HG03139 (cell line): ENCODE data around the gene LOC101059915.
"Not testable (repeated sequence)": the region's sequence is repeated elsewhere in the genome, so short reads cannot be mapped to it uniquely, and the experiment has no call there.

Experiments
- ATAC-seq: cut with Tn5 transposase; IDR thresholded peaks from one replicate; pipeline ENCODE4 v1.9.1; 2021; ENCODE audit not compliant: unreplicated experiment

Gene LOC101059915

GRCh38 chrX:71671043-71671780 lies 3.9 kb downstream of the LOC101059915 start:
- ATAC-seq, result no peak

GRCh38 chrX:71671938-71672337 lies 4.6 kb downstream of the LOC101059915 start:
- no peak for ATAC-seq

DNA sequence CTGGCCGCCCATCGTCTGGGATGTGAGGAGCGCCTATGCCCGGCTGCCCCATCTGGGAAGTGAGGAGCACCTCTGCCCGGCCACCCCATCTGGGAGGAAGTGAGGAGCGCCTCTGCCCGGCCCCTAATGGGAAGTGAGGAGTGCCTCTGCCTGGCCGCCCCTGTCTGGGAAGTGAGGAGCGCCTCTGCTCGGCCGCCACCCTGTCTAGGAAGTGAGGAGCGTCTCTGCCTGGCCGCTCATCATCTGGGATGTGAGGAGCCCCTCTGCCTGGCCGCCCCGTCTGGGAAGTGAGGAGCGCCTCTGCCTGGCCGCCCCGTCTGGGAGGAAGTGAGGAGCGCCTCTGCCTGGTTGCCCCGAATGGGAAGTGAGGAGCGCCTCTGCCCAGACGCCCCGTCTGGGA lies 8.3 kb downstream of the LOC101059915 start:
- not testable (repeated sequence) for ATAC-seq

DNA sequence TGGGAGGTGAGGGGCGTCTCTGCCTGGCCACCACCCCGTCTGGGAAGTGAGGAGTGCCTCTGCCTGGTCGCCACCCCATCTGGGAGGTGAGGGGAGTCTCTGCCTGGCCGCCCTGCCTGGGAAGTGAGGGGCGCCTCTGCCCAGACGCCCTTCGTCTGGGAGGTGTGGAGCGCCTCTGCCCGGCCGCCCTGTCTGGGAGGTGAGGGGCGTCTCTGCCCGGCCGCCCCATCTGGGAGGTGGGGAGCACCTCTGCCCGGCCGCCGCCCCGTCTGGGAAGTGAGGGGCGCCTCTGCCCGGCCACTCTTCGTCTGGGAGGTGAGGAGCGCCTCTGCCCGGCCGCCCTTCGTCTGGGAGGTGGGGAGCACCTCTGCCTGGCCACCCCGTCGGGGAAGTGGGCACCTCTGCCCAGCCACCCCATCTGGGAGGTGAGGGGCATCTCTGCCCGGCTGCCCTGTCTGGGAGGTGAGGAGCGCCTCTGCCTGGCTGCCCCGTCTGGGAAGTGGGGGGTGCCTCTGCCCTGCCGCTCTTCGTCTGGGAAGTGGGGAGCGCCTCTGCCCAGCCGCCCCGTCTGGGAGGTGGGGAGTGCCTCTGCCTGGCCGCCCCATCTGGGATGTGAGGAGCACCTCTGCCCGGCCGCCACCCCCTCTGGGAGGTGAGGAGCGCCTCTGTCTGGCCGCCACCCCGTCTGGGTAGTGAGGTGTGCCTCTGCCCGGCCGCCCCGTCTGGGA lies 8.9 kb downstream of the LOC101059915 start:
- not testable (repeated sequence) for ATAC-seq

DNA sequence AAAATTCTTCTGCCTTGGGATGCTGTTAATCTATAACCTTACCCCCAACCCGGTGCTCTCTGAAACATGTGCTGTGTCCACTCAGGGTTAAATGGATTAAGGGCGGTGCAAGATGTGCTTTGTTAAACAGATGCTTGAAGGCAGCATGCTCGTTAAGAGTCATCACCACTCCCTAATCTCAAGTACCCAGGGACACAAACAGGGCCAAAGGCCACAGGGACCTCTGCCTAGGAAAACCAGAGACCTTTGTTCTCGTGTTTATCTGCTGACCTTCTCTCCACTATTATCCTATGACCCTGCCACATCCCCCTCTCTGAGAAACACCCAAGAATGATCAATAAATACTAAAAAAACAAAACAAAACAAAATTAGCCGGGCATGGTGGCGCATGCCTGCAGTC lies 9.8 kb downstream of the LOC101059915 start:
- not testable (repeated sequence) for ATAC-seq

GRCh38 chrX:71679575-71680207 lies 12.3 kb downstream of the LOC101059915 start:
- ATAC-seq, result no peak

- not testable (repeated sequence) for ATAC-seq
These were observed 29.5 kb downstream of the LOC101059915 start for GRCh38 chrX:71696641-71697465.

DNA sequence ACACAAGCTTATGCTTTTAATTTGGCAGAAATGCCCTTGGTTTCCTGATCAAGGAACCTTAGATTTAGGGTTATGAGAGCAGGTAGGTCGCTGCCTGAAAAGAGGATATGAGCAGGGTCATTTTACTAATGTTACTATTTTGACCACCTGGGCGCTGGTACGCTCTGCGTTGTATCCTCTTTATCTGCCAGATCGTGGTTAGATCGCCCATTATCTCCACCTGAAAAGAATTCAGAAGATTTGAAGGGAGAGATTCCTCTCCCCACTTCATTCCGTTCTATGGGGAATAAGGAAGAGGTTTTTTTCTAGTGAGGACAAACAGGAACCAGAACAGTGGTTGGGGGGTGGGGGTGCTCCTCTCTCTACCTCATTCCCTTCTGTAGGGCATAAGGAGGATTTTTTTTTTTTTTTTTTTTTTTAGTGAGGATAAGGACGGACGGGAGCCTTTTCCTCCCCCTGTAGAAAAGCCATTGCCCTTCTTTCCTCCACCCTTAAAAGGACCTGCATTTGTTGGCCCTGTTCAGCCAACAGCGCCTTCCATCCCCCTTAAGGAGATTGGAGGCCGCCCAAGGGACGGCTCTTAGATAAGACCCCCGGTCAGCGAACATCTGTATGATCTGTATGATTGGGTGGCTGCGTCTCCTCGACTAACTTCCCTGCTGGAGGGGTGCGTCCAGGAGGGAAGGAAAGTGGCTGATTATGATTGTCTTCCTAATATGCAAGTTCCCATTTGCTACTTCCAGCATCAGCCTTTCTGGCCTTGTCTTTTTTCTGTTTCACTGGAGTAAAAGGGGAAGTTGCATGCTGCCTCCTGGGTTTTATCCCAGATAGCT lies 30.3 kb downstream of the LOC101059915 start:
- ATAC-seq, result not testable (repeated sequence)

GRCh38 chrX:71698299-71699022 lies 31.1 kb downstream of the LOC101059915 start:
- ATAC-seq, result not testable (repeated sequence)

GRCh38 chrX:71699023-71699344 lies 31.6 kb downstream of the LOC101059915 start:
- not testable (repeated sequence) for ATAC-seq

- ATAC-seq, result not testable (repeated sequence)
These were observed 35.5 kb downstream of the LOC101059915 start for GRCh38 chrX:71702853-71703252.

DNA sequence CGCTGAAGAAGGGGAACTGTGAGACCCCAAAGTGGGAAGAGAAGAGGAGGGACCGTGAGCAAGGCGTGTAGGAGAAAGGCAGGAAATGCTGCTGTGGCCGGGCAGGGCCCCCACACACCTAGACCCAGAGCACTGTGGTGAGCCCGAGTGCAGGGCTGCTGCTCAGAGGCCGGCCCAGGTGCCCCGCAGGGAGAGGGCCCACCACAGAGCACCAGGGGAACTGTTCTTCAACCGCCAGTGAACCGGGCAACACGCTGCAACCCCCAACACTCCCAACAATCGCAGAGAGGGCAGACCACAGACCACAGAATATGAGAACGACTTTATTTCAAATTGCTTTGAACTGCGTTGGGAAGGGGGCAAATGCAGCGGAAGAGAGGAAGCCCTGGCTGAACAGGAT lies 46.7 kb downstream of the LOC101059915 start:
- not testable (repeated sequence) for ATAC-seq

- not testable (repeated sequence) for ATAC-seq
These were observed 48.2 kb downstream of the LOC101059915 start for GRCh38 chrX:71715551-71715950.

GRCh38 chrX:71716323-71716722 lies 49.0 kb downstream of the LOC101059915 start:
- not testable (repeated sequence) for ATAC-seq

DNA sequence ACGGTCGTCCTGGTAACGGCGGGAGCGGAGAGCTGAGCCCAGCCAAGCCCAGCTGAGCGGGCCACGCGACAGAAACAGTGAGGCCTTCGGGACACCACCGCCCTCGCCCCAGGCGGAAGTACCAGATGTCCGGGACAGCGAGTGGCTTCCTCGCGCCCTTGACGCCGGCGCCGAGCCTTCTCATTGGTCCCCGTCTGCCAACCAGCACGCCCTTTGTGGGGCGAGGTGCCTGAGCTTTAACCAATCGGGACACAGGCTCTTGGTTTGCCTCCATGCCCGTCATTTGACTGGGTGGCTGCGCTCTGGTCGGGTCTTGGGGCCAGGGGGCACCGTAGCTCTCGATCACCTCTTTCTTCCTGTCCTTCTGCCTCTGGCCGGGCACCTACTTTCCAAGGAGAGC lies 50.8 kb downstream of the LOC101059915 start, which contains the start of gene CXorf49:
TSS of gene CXorf49 (minus strand) at position 101 of the 400 bp plus-strand sequence. CDS start 134 bp downstream, outside the sequence.
- ATAC-seq, result not testable (repeated sequence)

- not testable (repeated sequence) for ATAC-seq
These were observed 51.8 kb downstream of the LOC101059915 start for GRCh38 chrX:71719195-71719594.

GRCh38 chrX:71720289-71720886 lies 53.0 kb downstream of the LOC101059915 start:
- ATAC-seq, result not testable (repeated sequence)
